Keratinocyte (primary cell): ENCODE data around the gene DGKI. TPM values are rescaled to one million over a fixed set of nuclear protein-coding genes. Genes with fewer than 3 reads are reported as not detected.

ENCODE experiments used
- DNase-seq: peaks from one replicate; pipeline ENCODE4 v3.0.0-alpha.2; 2011; ENCODE audit warnings: low read depth, missing footprints, low spot score
- FAIRE-seq: peaks from 2 replicates; lab custom pipeline; 2011; peaks lifted over from hg19 to GRCh38; lab: Jason Lieb, UNC
- H2AFZ ChIP-seq: 2 replicates; pipeline ENCODE4 v1.6.0; 2012; ENCODE audit warnings: low read length, control low read depth, inconsistent platforms; ENCODE audit not compliant: control insufficient read depth
- H3K27ac ChIP-seq: 2 replicates; pipeline ENCODE4 v1.5.1; 2011; ENCODE audit warnings: low read length; ENCODE audit not compliant: control insufficient read depth, insufficient read depth
- H3K27me3 ChIP-seq: 3 replicates; pipeline ENCODE4 v1.6.0; 2011; ENCODE audit warnings: low read length; ENCODE audit not compliant: control insufficient read depth, insufficient read depth; ENCODE audit errors: extremely low read depth
- H3K36me3 ChIP-seq, 2 experiments: 2 replicates in 1 of 2; 3 replicates in 1 of 2; pipeline ENCODE4 v1.5.1; 2011; ENCODE audit warnings: low read length in 2 of 2, mild to moderate bottlenecking in 1 of 2; ENCODE audit not compliant: control insufficient read depth in 2 of 2, insufficient read depth in 2 of 2; ENCODE audit errors: extremely low read depth in 1 of 2
- H3K4me1 ChIP-seq: 3 replicates; pipeline ENCODE4 v1.5.1; 2011; ENCODE audit warnings: low read length; ENCODE audit not compliant: control insufficient read depth, insufficient read depth; ENCODE audit errors: extremely low read depth
- H3K4me2 ChIP-seq: 3 replicates; pipeline ENCODE4 v1.6.0; 2011; ENCODE audit warnings: low read depth, low read length; ENCODE audit not compliant: control insufficient read depth, insufficient read depth; ENCODE audit errors: extremely low read depth
- H3K4me3 ChIP-seq, 3 experiments: fragments of 200-600 bp in 1 of 3; sonication (generic) in 1 of 3; 2 replicates in 2 of 3; 3 replicates in 1 of 3; pipeline ENCODE4 v1.5.1; 2011 to 2016; ENCODE audit warnings: low read length in 3 of 3, mild to moderate bottlenecking in 3 of 3, control low read depth in 2 of 3, inconsistent platforms in 1 of 3, low read depth in 1 of 3, mixed read lengths in 1 of 3, mixed run types in 1 of 3, moderate library complexity in 1 of 3; ENCODE audit not compliant: control insufficient read depth in 2 of 3, insufficient read depth in 2 of 3; ENCODE audit errors: extremely low read depth in 1 of 3
- H3K79me2 ChIP-seq: 2 replicates; pipeline ENCODE4 v1.6.0; 2012; ENCODE audit warnings: low read length; ENCODE audit not compliant: control insufficient read depth, insufficient read depth
- H3K9ac ChIP-seq: 3 replicates; pipeline ENCODE4 v1.6.0; 2011; ENCODE audit warnings: low read length; ENCODE audit not compliant: control insufficient read depth, insufficient read depth; ENCODE audit errors: extremely low read depth
- H3K9me1 ChIP-seq: 3 replicates; pipeline ENCODE4 v1.6.0; 2011; ENCODE audit warnings: low read length; ENCODE audit not compliant: control insufficient read depth, insufficient read depth; ENCODE audit errors: extremely low read depth
- H3K9me3 ChIP-seq: 2 replicates; pipeline ENCODE4 v1.5.1; 2012; ENCODE audit warnings: low read depth, low read length; ENCODE audit not compliant: control insufficient read depth
- H4K20me1 ChIP-seq: 3 replicates; pipeline ENCODE4 v1.6.0; 2011; ENCODE audit warnings: low read length; ENCODE audit not compliant: control insufficient read depth, insufficient read depth; ENCODE audit errors: extremely low read depth
- CTCF ChIP-seq, 3 experiments: IDR thresholded peaks in 1 of 3; conservative IDR thresholded peaks in 1 of 3; optimal IDR thresholded peaks in 1 of 3; 2 replicates in 2 of 3; 3 replicates in 1 of 3; pipeline versions ENCODE3 to v1.5.1; 2011; ENCODE audit warnings: low read length in 3 of 3, mild to moderate bottlenecking in 3 of 3, moderate library complexity in 2 of 3, control low read depth in 1 of 3, inconsistent platforms in 1 of 3; ENCODE audit not compliant: insufficient read depth in 2 of 3; ENCODE audit errors: extremely low read depth in 1 of 3
- EZH2 ChIP-seq: IDR thresholded peaks from one replicate; pipeline ENCODE4 v1.6.1; 2012; ENCODE audit warnings: inconsistent platforms, mild to moderate bottlenecking, low read length, moderate library complexity
- dilution Hi-C: fragments of 300-500 bp; cut with MboI; formaldehyde crosslinking; loops from one replicate; pipeline ENCODE4 v1.7.0; 2020; ENCODE audit warnings: low sequenced_read_pairs; ENCODE audit not compliant: extremely low pct_ligation_motif_present
- polyA plus RNA-seq, 5 experiments: library from polyadenylated mRNA; depleted of rRNA in 3 of 5; stranded (reverse) in 3 of 5; stranded (forward) in 1 of 5; unstranded in 1 of 5; fragments of >200 nt; gene quantifications; 1 replicate in 1 of 5; 2 replicates in 3 of 5; 3 replicates in 1 of 5; pipeline versions ENCODE4 v1.2.1 to v1.2.3, GENCODE V29; 2011 to 2012; ENCODE audit warnings: missing spikeins in 2 of 5, low read depth in 1 of 5, low replicate concordance in 1 of 5

Gene DGKI
- polyA plus RNA-seq, 1 donor (not counting 4 experiments of a cell fraction or from before 2014, with no cell fraction given), result 0.14 TPM

GRCh38 chr7:137731436-137731835 lies 115.3 kb downstream of the DGKI start:
- no peaks in the 10 kb centered on the region for H3K36me3 ChIP-seq
- dilution Hi-C loops, result no loop called here
- no peaks in the 10 kb centered on the region for H3K79me2 ChIP-seq
- H3K4me2 ChIP-seq, result no peak overlapping the region
- H4K20me1 ChIP-seq, result no peaks in the 10 kb centered on the region
- H3K27ac ChIP-seq, result no peak overlapping the region
- FAIRE-seq (no peak), DNase-seq (no peak)
- no peak overlapping the region for H3K4me3 ChIP-seq
- no peaks in the 10 kb centered on the region for H3K9me1 ChIP-seq
- no peak overlapping the region for H3K9ac ChIP-seq
- H2AFZ ChIP-seq, result no peak overlapping the region
- TF ChIP-seq CTCF (optimal IDR thresholded peaks at IDR 0.05 in 1 of 3, IDR thresholded peaks at IDR 0.05 in 1 of 3, conservative IDR thresholded peaks at IDR 0.05 in 1 of 3; ENCODE audit: extremely low read depth in 1 of 3, insufficient read depth in 2 of 3, low read length in 3 of 3) (no peak), EZH2 (no peak)
- H3K4me1 ChIP-seq, result no peaks in the 10 kb centered on the region
- no peaks in the 10 kb centered on the region for H3K27me3 ChIP-seq
- no peaks in the 10 kb centered on the region for H3K9me3 ChIP-seq

DNA sequence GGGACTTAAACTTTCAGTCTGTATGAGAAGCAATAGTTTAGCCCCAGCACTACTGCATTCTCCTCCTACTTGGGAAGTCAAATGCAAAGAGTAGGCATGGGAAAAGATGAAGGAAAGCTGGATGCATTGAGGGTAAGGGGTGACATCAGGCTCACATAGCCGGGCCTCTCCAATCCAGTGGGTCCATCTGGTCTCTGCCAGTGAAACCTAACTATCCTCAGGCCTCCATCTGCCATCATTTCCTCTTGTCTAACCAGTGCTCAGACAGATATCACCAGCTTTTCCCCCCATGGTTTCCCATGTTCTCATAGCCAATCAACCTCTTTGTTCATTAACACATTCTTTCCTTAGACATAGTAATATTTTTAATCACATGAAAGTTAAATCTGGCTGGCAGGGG lies 118.3 kb downstream of the DGKI start:
- Histone ChIP-seq H3K4me2 (no peak overlapping the region), H2AFZ (no peak overlapping the region), H3K4me3 (no peak overlapping the region), H3K36me3 (no peaks in the 10 kb centered on the region), H3K9me1 (no peaks in the 10 kb centered on the region), H3K27me3 (no peaks in the 10 kb centered on the region), H3K9me3 (no peaks in the 10 kb centered on the region), H3K27ac (no peak overlapping the region), H4K20me1 (no peaks in the 10 kb centered on the region), H3K79me2 (no peaks in the 10 kb centered on the region), H3K9ac (no peak overlapping the region), H3K4me1 (no peaks in the 10 kb centered on the region)
- dilution Hi-C loops, result no loop called here
- no peak for FAIRE-seq
- DNase-seq, result no peak
- TF ChIP-seq CTCF (optimal IDR thresholded peaks at IDR 0.05 in 1 of 3, IDR thresholded peaks at IDR 0.05 in 1 of 3, conservative IDR thresholded peaks at IDR 0.05 in 1 of 3; ENCODE audit: extremely low read depth in 1 of 3, insufficient read depth in 2 of 3, low read length in 3 of 3) (no peak), EZH2 (no peak)
